Naive thymus-derived CD4-positive, alpha-beta T cell (primary cell): Measurements from ENCODE around the gene SERPINB12. TPM values are rescaled to one million over a fixed set of nuclear protein-coding genes. Genes with fewer than 3 reads are reported as not detected.

Source experiments
- ATAC-seq: fragments of 150-1000 bp; cut with Tn5 transposase; 2 replicates; pipeline ENCODE4 v1.10.0; 2021; ENCODE audit warnings: mild to moderate bottlenecking, moderate library complexity
- CTCF ChIA-PET: fragments of 350-600 bp; sonication (Branson Sonifier 250); formaldehyde crosslinking; loops from one replicate; lab custom pipeline; 2021; ENCODE audit warnings: antibody characterized with exemption; lab: Charles Lee
- POLR2A ChIA-PET: fragments of 350-600 bp; sonication (Branson Sonifier 250); formaldehyde crosslinking; loops from one replicate; lab custom pipeline; 2021; ENCODE audit warnings: antibody characterized with exemption, inconsistent platforms; lab: Charles Lee
- DNase-seq, 9 donors: peaks; one replicate each; pipeline versions ENCODE4 v3.0.0 to v3.0.0-alpha.2; 2020 to 2022; ENCODE audit warnings: mixed read lengths in 1 of 9
- H3K27ac ChIP-seq: one replicate; pipeline ENCODE4 v1.7.0; 2013; ENCODE audit warnings: mild to moderate bottlenecking, low read depth, low read length, moderate library complexity
- H3K27me3 ChIP-seq, 2 donors: one replicate each; pipeline ENCODE4 v1.7.0; 2013; ENCODE audit warnings: low read length in 2 of 2, mild to moderate bottlenecking in 2 of 2, moderate library complexity in 2 of 2; ENCODE audit not compliant: control insufficient read depth in 2 of 2, insufficient read depth in 2 of 2
- H3K36me3 ChIP-seq, 3 experiments: 1 replicate in 2 of 3; 2 replicates in 1 of 3; pipeline ENCODE4 v1.7.0; 2013; ENCODE audit warnings: low read length in 3 of 3, mild to moderate bottlenecking in 3 of 3, moderate library complexity in 1 of 3; ENCODE audit not compliant: insufficient read depth in 3 of 3, control insufficient read depth in 2 of 3
- H3K4me1 ChIP-seq, 2 donors: one replicate each; pipeline ENCODE4 v1.7.0; 2013; ENCODE audit warnings: low read length in 2 of 2, mild to moderate bottlenecking in 2 of 2, moderate library complexity in 1 of 2; ENCODE audit not compliant: control insufficient read depth in 2 of 2, insufficient read depth in 2 of 2
- H3K4me3 ChIP-seq: 2 replicates; pipeline ENCODE4 v1.7.0; 2013; ENCODE audit warnings: mild to moderate bottlenecking, low read length
- H3K9me3 ChIP-seq, 3 experiments: 1 replicate in 2 of 3; 2 replicates in 1 of 3; pipeline ENCODE4 v1.7.0; 2013; ENCODE audit warnings: low read length in 3 of 3; ENCODE audit not compliant: control insufficient read depth in 2 of 3
- H3K27ac Mint-ChIP-seq, 9 donors: one replicate each; pipeline ENCODE4 v1.8.0; 2020 to 2022; ENCODE audit warnings: mixed read lengths in 9 of 9, mild to moderate bottlenecking in 8 of 9, moderate library complexity in 5 of 9, inconsistent platforms in 2 of 9
- H3K27me3 Mint-ChIP-seq, 5 donors: one replicate each; pipeline ENCODE4 v1.8.0; 2021 to 2022; ENCODE audit warnings: mixed read lengths in 5 of 5, mild to moderate bottlenecking in 1 of 5
- H3K36me3 Mint-ChIP-seq, 5 donors: one replicate each; pipeline ENCODE4 v1.8.0; 2020 to 2022; ENCODE audit warnings: mixed read lengths in 5 of 5, mild to moderate bottlenecking in 3 of 5, inconsistent platforms in 1 of 5
- H3K4me1 Mint-ChIP-seq, 7 donors: one replicate each; pipeline ENCODE4 v1.8.0; 2020 to 2022; ENCODE audit warnings: mixed read lengths in 7 of 7, mild to moderate bottlenecking in 3 of 7, inconsistent platforms in 1 of 7
- H3K4me3 Mint-ChIP-seq, 10 donors: one replicate each; pipeline ENCODE4 v1.8.0; 2020 to 2022; ENCODE audit warnings: mild to moderate bottlenecking in 10 of 10, mixed read lengths in 10 of 10, moderate library complexity in 6 of 10, inconsistent platforms in 2 of 10
- H3K9me3 Mint-ChIP-seq, 11 donors: one replicate each; pipeline ENCODE4 v1.8.0; 2020 to 2022; ENCODE audit warnings: mixed read lengths in 11 of 11, mild to moderate bottlenecking in 4 of 11, inconsistent platforms in 1 of 11, moderate library complexity in 1 of 11
- intact Hi-C, 2 donors: fragments of 100-400 bp; cut with micrococcal nuclease; formaldehyde crosslinking; loops; one replicate each; pipeline ENCODE4 v1.15.1; 2023
- polyA plus RNA-seq, 2 donors: library from polyadenylated mRNA; unstranded; fragments of 300-500 nt; fragmentation: Illumina TruSeq; gene quantifications; one replicate each; pipeline ENCODE4 v1.2.3, GENCODE V29; 2021
- total RNA-seq, 6 experiments: library from RNA in 5 of 6; stranded (reverse) in 5 of 6; gene quantifications; 1 replicate in 5 of 6; 2 replicates in 1 of 6; pipeline ENCODE4 v1.2.3 and lab custom pipeline; 2021 to 2026

SERPINB12 gene
- total RNA-seq (not detected), polyA plus RNA-seq (not detected), total RNA-seq (lab: John Stamatoyannopoulos, UW) (not detected)

GRCh38 chr18:63542069-63542468, at the start of gene SERPINB12:
TSS of gene SERPINB12 (plus strand) at chr18:63542369. CDS start at chr18:63556160, 13,791 bp downstream.
- Mint-ChIP-seq H3K4me3 (no peak within 1 kb of the TSS), H3K9me3 (no peaks in the 10 kb centered on the region), H3K27me3 (peaks cover 19 to 52% (median 28%) of the 10 kb centered on the region in 5 donors), H3K27ac (no peak within 1 kb of the TSS), H3K4me1 (peaks cover 0 to 1% (median 0%) of the 10 kb centered on the region in 7 donors), H3K36me3 (peaks cover 0 to 3% (median 0%) of the 10 kb centered on the region in 5 donors)
- H3K27ac ChIP-seq = no peak within 1 kb of the TSS
- no peak for ATAC-seq
- no peaks in the 10 kb centered on the region for H3K36me3 ChIP-seq
- POLR2A ChIA-PET = no interaction called here
- H3K4me1 ChIP-seq = no peaks in the 10 kb centered on the region
- no peak within 1 kb of the TSS for H3K4me3 ChIP-seq
- CTCF ChIA-PET = no interaction called here
- DNase-seq = no peak
- intact Hi-C loops = no loop called here
- no peaks in the 10 kb centered on the region for H3K27me3 ChIP-seq
- no peaks in the 10 kb centered on the region for H3K9me3 ChIP-seq

- no peak for ATAC-seq
- H3K27me3 ChIP-seq = no peaks in the 10 kb centered on the region
- Mint-ChIP-seq H3K4me1 (no peaks in the 10 kb centered on the region), H3K36me3 (no peaks in the 10 kb centered on the region), H3K4me3 (no peak overlapping the region), H3K9me3 (no peaks in the 10 kb centered on the region), H3K27me3 (peaks cover 0 to 36% (median 5%) of the 10 kb centered on the region in 5 donors), H3K27ac (no peak overlapping the region)
- no peaks in the 10 kb centered on the region for H3K4me1 ChIP-seq
- DNase-seq = no peak
- CTCF ChIA-PET = interaction anchor here (1.0 kb wide), 1 partner anchor 23 kb away, joined by 3 read pairs; no protein-coding TSS in a partner anchor
- no peak overlapping the region for H3K27ac ChIP-seq
- no peaks in the 10 kb centered on the region for H3K36me3 ChIP-seq
- no peaks in the 10 kb centered on the region for H3K9me3 ChIP-seq
- POLR2A ChIA-PET = no interaction called here
- H3K4me3 ChIP-seq = no peak overlapping the region
- intact Hi-C loops = no loop called here
These were observed 49.3 kb upstream of the SERPINB12 start for GRCh38 chr18:63492851-63493250.

GRCh38 chr18:63495675-63496074, 46.5 kb upstream of the SERPINB12 start:
- H3K27me3 ChIP-seq = no peaks in the 10 kb centered on the region
- peaks cover 0 to 28% (median 5%) of the 10 kb centered on the region in 5 donors for H3K27me3 Mint-ChIP-seq
- no peaks in the 10 kb centered on the region for H3K9me3 Mint-ChIP-seq
- H3K9me3 ChIP-seq = no peaks in the 10 kb centered on the region
- no peak for DNase-seq
- no peaks in the 10 kb centered on the region for H3K36me3 ChIP-seq
- intact Hi-C loops = no loop called here
- ChIA-PET POLR2A (no interaction called here), CTCF (no interaction called here)
- no peak overlapping the region for H3K27ac ChIP-seq
- no peak overlapping the region for H3K4me3 ChIP-seq
- H3K4me1 ChIP-seq = no peaks in the 10 kb centered on the region
- no peak overlapping the region for H3K4me3 Mint-ChIP-seq
- no peak for ATAC-seq
- no peaks in the 10 kb centered on the region for H3K36me3 Mint-ChIP-seq
- H3K4me1 Mint-ChIP-seq = no peaks in the 10 kb centered on the region
- H3K27ac Mint-ChIP-seq = no peak overlapping the region

GRCh38 chr18:63505566-63506335, 36.4 kb upstream of the SERPINB12 start:
- H3K27ac Mint-ChIP-seq = no peak overlapping the region
- ATAC-seq (no peak), DNase-seq (no peak)
- H3K4me1 Mint-ChIP-seq = peaks cover 0 to 1% (median 0%) of the 10 kb centered on the region in 7 donors
- H3K4me3 Mint-ChIP-seq = no peak overlapping the region
- H3K36me3 Mint-ChIP-seq = no peaks in the 10 kb centered on the region
- intact Hi-C loops = no loop called here
- H3K4me3 ChIP-seq = no peak overlapping the region
- peaks cover 0 to 2% (median 0%) of the 10 kb centered on the region in 11 donors for H3K9me3 Mint-ChIP-seq
- ChIA-PET CTCF (no interaction called here), POLR2A (no interaction called here)
- no peaks in the 10 kb centered on the region for H3K36me3 ChIP-seq
- peaks cover 29 to 42% (median 36%) of the 10 kb centered on the region in 5 donors for H3K27me3 Mint-ChIP-seq
- no peaks in the 10 kb centered on the region for H3K4me1 ChIP-seq
- H3K27ac ChIP-seq = no peak overlapping the region
- no peaks in the 10 kb centered on the region for H3K27me3 ChIP-seq
- H3K9me3 ChIP-seq = no peaks in the 10 kb centered on the region

- peaks cover 0 to 2% (median 0%) of the 10 kb centered on the region in 11 donors for H3K9me3 Mint-ChIP-seq
- Histone ChIP-seq H3K27ac (no peak overlapping the region), H3K36me3 (no peaks in the 10 kb centered on the region), H3K27me3 (no peaks in the 10 kb centered on the region), H3K9me3 (no peaks in the 10 kb centered on the region), H3K4me3 (no peak overlapping the region), H3K4me1 (no peaks in the 10 kb centered on the region)
- peaks cover 0 to 1% (median 0%) of the 10 kb centered on the region in 7 donors for H3K4me1 Mint-ChIP-seq
- intact Hi-C loops = no loop called here
- no peaks in the 10 kb centered on the region for H3K36me3 Mint-ChIP-seq
- ChIA-PET CTCF (no interaction called here), POLR2A (no interaction called here)
- H3K27me3 Mint-ChIP-seq = peaks cover 33 to 43% (median 39%) of the 10 kb centered on the region in 5 donors
- H3K27ac Mint-ChIP-seq = no peak overlapping the region
- DNase-seq (no peak), ATAC-seq (no peak)
- H3K4me3 Mint-ChIP-seq = no peak overlapping the region
These were observed 35.9 kb upstream of the SERPINB12 start for GRCh38 chr18:63506336-63506646.

DNA sequence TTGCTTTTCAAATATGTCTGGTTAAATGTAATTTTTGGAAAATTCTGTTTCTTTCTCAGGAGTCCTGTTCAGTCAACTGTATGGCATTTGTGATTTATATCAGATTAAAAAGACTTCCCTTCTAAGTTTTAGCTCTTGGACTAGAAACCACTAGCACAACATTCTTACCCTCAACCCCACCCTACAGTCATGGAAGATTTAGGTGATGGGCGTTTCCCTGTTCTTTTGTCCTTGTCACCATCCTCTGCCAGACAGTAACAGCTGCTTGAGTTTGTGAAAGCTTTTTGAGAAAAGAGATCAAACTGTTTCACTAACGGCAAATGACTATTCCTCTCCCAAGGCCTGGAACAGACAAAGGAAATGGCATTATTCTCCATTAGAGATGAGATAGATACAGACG, 33.6 kb upstream of the SERPINB12 start:
- intact Hi-C loops = no loop called here
- CTCF ChIA-PET = interaction anchor here (0.8 to 1.5 kb wide), 2 partner anchors 10 to 18 kb away, joined by 3 to 5 read pairs; no protein-coding TSS in a partner anchor
- H3K27ac Mint-ChIP-seq = no peak overlapping the region

More for the DNA sequence above, 33.6 kb upstream of the SERPINB12 start:
- H3K4me3 ChIP-seq = no peak overlapping the region
- H3K27me3 Mint-ChIP-seq = peaks cover 44 to 57% (median 53%) of the 10 kb centered on the region in 5 donors
- H3K4me3 Mint-ChIP-seq = no peak overlapping the region
- no peaks in the 10 kb centered on the region for H3K36me3 ChIP-seq
- no peaks in the 10 kb centered on the region for H3K36me3 Mint-ChIP-seq
- no peaks in the 10 kb centered on the region for H3K9me3 ChIP-seq
- H3K4me1 Mint-ChIP-seq = peaks cover 0 to 1% (median 0%) of the 10 kb centered on the region in 7 donors
- H3K9me3 Mint-ChIP-seq = peaks cover 0 to 2% (median 0%) of the 10 kb centered on the region in 11 donors
- ATAC-seq (no peak), DNase-seq (no peak)
- POLR2A ChIA-PET = interaction anchor here (0.7 kb wide), 1 partner anchor 882 kb away, joined by 3 read pairs; no protein-coding TSS in a partner anchor
- no peaks in the 10 kb centered on the region for H3K4me1 ChIP-seq
- no peaks in the 10 kb centered on the region for H3K27me3 ChIP-seq
- H3K27ac ChIP-seq = no peak overlapping the region
